ENCODE measurements around the gene PRKCE. TPM values are rescaled to one million over a fixed set of nuclear protein-coding genes. Genes with fewer than 3 reads are reported as not detected.

PRKCE gene
- total and polyA plus RNA-seq, 2 donors: 3.2 to 3.3 TPM

GRCh38 chr2:45720210-45720609 is 68.7 kb downstream of the PRKCE start:
- H3K4me1 ChIP-seq (ENCODE audit: control insufficient read depth in 2 of 2, insufficient read depth in 2 of 2, low read length in 2 of 2): no peaks in the 10 kb centered on the region
- H3K36me3 ChIP-seq (ENCODE audit: control insufficient read depth in 2 of 2, insufficient read depth in 2 of 2, low read length in 1 of 2): no peaks in the 10 kb centered on the region
- H3K4me3 ChIP-seq (ENCODE audit: low read length in 2 of 2): no peak overlapping the region
- no peak for DNase-seq (ENCODE audit: low read depth in 6 of 9, low spot score in 9 of 9)
- 97% methylated on average over 6 of the region's 6 CpGs for WGBS
- H3K27ac ChIP-seq (ENCODE audit: low read depth in 1 of 2, low read length in 1 of 2): no peak overlapping the region
- H3K9me3 ChIP-seq (ENCODE audit: control insufficient read depth in 2 of 2, insufficient read depth in 1 of 2, low read length in 1 of 2): no peaks in the 10 kb centered on the region
- no peaks in the 10 kb centered on the region for H3K27me3 ChIP-seq (ENCODE audit: control insufficient read depth in 2 of 2, insufficient read depth in 1 of 2, low read length in 1 of 2)

GRCh38 chr2:45721150-45721549 is 69.7 kb downstream of the PRKCE start:
- no peaks in the 10 kb centered on the region for H3K27me3 ChIP-seq (ENCODE audit: control insufficient read depth in 2 of 2, insufficient read depth in 1 of 2, low read length in 1 of 2)
- 100% methylated on average over 1 of the region's 1 CpG for WGBS
- no peak overlapping the region for H3K4me3 ChIP-seq (ENCODE audit: low read length in 2 of 2)
- no peak overlapping the region for H3K27ac ChIP-seq (ENCODE audit: low read depth in 1 of 2, low read length in 1 of 2)
- no peaks in the 10 kb centered on the region for H3K9me3 ChIP-seq (ENCODE audit: control insufficient read depth in 2 of 2, insufficient read depth in 1 of 2, low read length in 1 of 2)
- H3K36me3 ChIP-seq (ENCODE audit: control insufficient read depth in 2 of 2, insufficient read depth in 2 of 2, low read length in 1 of 2): no peaks in the 10 kb centered on the region
- DNase-seq (ENCODE audit: low read depth in 6 of 9, low spot score in 9 of 9): no peak
- H3K4me1 ChIP-seq (ENCODE audit: control insufficient read depth in 2 of 2, insufficient read depth in 2 of 2, low read length in 2 of 2): no peaks in the 10 kb centered on the region

- no peaks in the 10 kb centered on the region for H3K36me3 ChIP-seq (ENCODE audit: control insufficient read depth in 2 of 2, insufficient read depth in 2 of 2, low read length in 1 of 2)
- no peak overlapping the region for H3K27ac ChIP-seq (ENCODE audit: low read depth in 1 of 2, low read length in 1 of 2)
- H3K4me1 ChIP-seq (ENCODE audit: control insufficient read depth in 2 of 2, insufficient read depth in 2 of 2, low read length in 2 of 2): no peaks in the 10 kb centered on the region
- no peak overlapping the region for H3K4me3 ChIP-seq (ENCODE audit: low read length in 2 of 2)
- H3K9me3 ChIP-seq (ENCODE audit: control insufficient read depth in 2 of 2, insufficient read depth in 1 of 2, low read length in 1 of 2): no peaks in the 10 kb centered on the region
- no peaks in the 10 kb centered on the region for H3K27me3 ChIP-seq (ENCODE audit: control insufficient read depth in 2 of 2, insufficient read depth in 1 of 2, low read length in 1 of 2)
- 96% methylated on average over 5 of the region's 5 CpGs for WGBS
- DNase-seq (ENCODE audit: low read depth in 6 of 9, low spot score in 9 of 9): no peak
These were observed 71.0 kb downstream of the PRKCE start for GRCh38 chr2:45722477-45722876.

GRCh38 chr2:45723857-45724256 is 72.4 kb downstream of the PRKCE start:
- Histone ChIP-seq H3K36me3 (ENCODE audit: control insufficient read depth in 2 of 2, insufficient read depth in 2 of 2, low read length in 1 of 2) (no peaks in the 10 kb centered on the region), H3K27ac (ENCODE audit: low read depth in 1 of 2, low read length in 1 of 2) (no peak overlapping the region), H3K4me3 (ENCODE audit: low read length in 2 of 2) (no peak overlapping the region), H3K9me3 (ENCODE audit: control insufficient read depth in 2 of 2, insufficient read depth in 1 of 2, low read length in 1 of 2) (no peaks in the 10 kb centered on the region), H3K4me1 (ENCODE audit: control insufficient read depth in 2 of 2, insufficient read depth in 2 of 2, low read length in 2 of 2) (no peaks in the 10 kb centered on the region), H3K27me3 (ENCODE audit: control insufficient read depth in 2 of 2, insufficient read depth in 1 of 2, low read length in 1 of 2) (no peaks in the 10 kb centered on the region)
- no peak for DNase-seq (ENCODE audit: low read depth in 6 of 9, low spot score in 9 of 9)
- 95% methylated on average over 2 of the region's 2 CpGs for WGBS

- H3K9me3 ChIP-seq (ENCODE audit: control insufficient read depth in 2 of 2, insufficient read depth in 1 of 2, low read length in 1 of 2): no peaks in the 10 kb centered on the region
- H3K4me3 ChIP-seq (ENCODE audit: low read length in 2 of 2): no peak overlapping the region
- H3K36me3 ChIP-seq (ENCODE audit: control insufficient read depth in 2 of 2, insufficient read depth in 2 of 2, low read length in 1 of 2): no peaks in the 10 kb centered on the region
- H3K27ac ChIP-seq (ENCODE audit: low read depth in 1 of 2, low read length in 1 of 2): no peak overlapping the region
- no peaks in the 10 kb centered on the region for H3K27me3 ChIP-seq (ENCODE audit: control insufficient read depth in 2 of 2, insufficient read depth in 1 of 2, low read length in 1 of 2)
- DNase-seq (ENCODE audit: low read depth in 6 of 9, low spot score in 9 of 9): no peak
- 24% methylated on average over 2 of the region's 2 CpGs for WGBS
- no peaks in the 10 kb centered on the region for H3K4me1 ChIP-seq (ENCODE audit: control insufficient read depth in 2 of 2, insufficient read depth in 2 of 2, low read length in 2 of 2)
These were observed 72.9 kb downstream of the PRKCE start for GRCh38 chr2:45724335-45724734.

- Histone ChIP-seq H3K4me1 (ENCODE audit: control insufficient read depth in 2 of 2, insufficient read depth in 2 of 2, low read length in 2 of 2) (no peaks in the 10 kb centered on the region), H3K27ac (ENCODE audit: low read depth in 1 of 2, low read length in 1 of 2) (no peak overlapping the region)
- 92% methylated on average over 8 of the region's 8 CpGs for WGBS
These were observed 74.3 kb downstream of the PRKCE start for GRCh38 chr2:45725731-45726130.

GRCh38 chr2:45726188-45726587 is 74.7 kb downstream of the PRKCE start:
- DNase-seq (ENCODE audit: low read depth in 6 of 9, low spot score in 9 of 9): no peak
- Histone ChIP-seq H3K9me3 (ENCODE audit: control insufficient read depth in 2 of 2, insufficient read depth in 1 of 2, low read length in 1 of 2) (no peaks in the 10 kb centered on the region), H3K27me3 (ENCODE audit: control insufficient read depth in 2 of 2, insufficient read depth in 1 of 2, low read length in 1 of 2) (no peaks in the 10 kb centered on the region), H3K36me3 (ENCODE audit: control insufficient read depth in 2 of 2, insufficient read depth in 2 of 2, low read length in 1 of 2) (no peaks in the 10 kb centered on the region), H3K4me3 (ENCODE audit: low read length in 2 of 2) (no peak overlapping the region), H3K27ac (ENCODE audit: low read depth in 1 of 2, low read length in 1 of 2) (no peak overlapping the region), H3K4me1 (ENCODE audit: control insufficient read depth in 2 of 2, insufficient read depth in 2 of 2, low read length in 2 of 2) (no peaks in the 10 kb centered on the region)
- 97% methylated on average over 4 of the region's 4 CpGs for WGBS

More at GRCh38 chr2:45725731-45726130, 74.3 kb downstream of the PRKCE start:
- H3K4me3 ChIP-seq (ENCODE audit: low read length in 2 of 2): no peak overlapping the region
- H3K9me3 ChIP-seq (ENCODE audit: control insufficient read depth in 2 of 2, insufficient read depth in 1 of 2, low read length in 1 of 2): no peaks in the 10 kb centered on the region
- DNase-seq (ENCODE audit: low read depth in 6 of 9, low spot score in 9 of 9): no peak
- H3K27me3 ChIP-seq (ENCODE audit: control insufficient read depth in 2 of 2, insufficient read depth in 1 of 2, low read length in 1 of 2): no peaks in the 10 kb centered on the region
- no peaks in the 10 kb centered on the region for H3K36me3 ChIP-seq (ENCODE audit: control insufficient read depth in 2 of 2, insufficient read depth in 2 of 2, low read length in 1 of 2)

GRCh38 chr2:45728458-45728942 is 77.0 kb downstream of the PRKCE start:
- Histone ChIP-seq H3K27me3 (ENCODE audit: control insufficient read depth in 2 of 2, insufficient read depth in 1 of 2, low read length in 1 of 2) (no peaks in the 10 kb centered on the region), H3K4me1 (ENCODE audit: control insufficient read depth in 2 of 2, insufficient read depth in 2 of 2, low read length in 2 of 2) (no peaks in the 10 kb centered on the region), H3K4me3 (ENCODE audit: low read length in 2 of 2) (no peak overlapping the region), H3K36me3 (ENCODE audit: control insufficient read depth in 2 of 2, insufficient read depth in 2 of 2, low read length in 1 of 2) (no peaks in the 10 kb centered on the region), H3K9me3 (ENCODE audit: control insufficient read depth in 2 of 2, insufficient read depth in 1 of 2, low read length in 1 of 2) (no peaks in the 10 kb centered on the region), H3K27ac (ENCODE audit: low read depth in 1 of 2, low read length in 1 of 2) (no peak overlapping the region)
- DNase-seq (ENCODE audit: low read depth in 6 of 9, low spot score in 9 of 9): no peak
- WGBS: 93% methylated on average over 4 of the region's 4 CpGs

- peak in 1 of 9 donors; percentile 16 for DNase-seq (ENCODE audit: low read depth in 6 of 9, low spot score in 9 of 9)
- WGBS: 75% methylated on average over 8 of the region's 8 CpGs
- H3K4me3 ChIP-seq (ENCODE audit: low read length in 2 of 2): no peak overlapping the region
- no peaks in the 10 kb centered on the region for H3K36me3 ChIP-seq (ENCODE audit: control insufficient read depth in 2 of 2, insufficient read depth in 2 of 2, low read length in 1 of 2)
- H3K27ac ChIP-seq (ENCODE audit: low read depth in 1 of 2, low read length in 1 of 2): no peak overlapping the region
- H3K4me1 ChIP-seq (ENCODE audit: control insufficient read depth in 2 of 2, insufficient read depth in 2 of 2, low read length in 2 of 2): no peaks in the 10 kb centered on the region
- H3K27me3 ChIP-seq (ENCODE audit: control insufficient read depth in 2 of 2, insufficient read depth in 1 of 2, low read length in 1 of 2): no peaks in the 10 kb centered on the region
- no peaks in the 10 kb centered on the region for H3K9me3 ChIP-seq (ENCODE audit: control insufficient read depth in 2 of 2, insufficient read depth in 1 of 2, low read length in 1 of 2)
These were observed 78.5 kb downstream of the PRKCE start for GRCh38 chr2:45729753-45730512.
